Measurements from ENCODE around the gene GRIN3B.
"Not testable (repeated sequence)": the region's sequence is repeated elsewhere in the genome, so short reads cannot be mapped to it uniquely, and the experiment has no call there.

GRIN3B gene

DNA sequence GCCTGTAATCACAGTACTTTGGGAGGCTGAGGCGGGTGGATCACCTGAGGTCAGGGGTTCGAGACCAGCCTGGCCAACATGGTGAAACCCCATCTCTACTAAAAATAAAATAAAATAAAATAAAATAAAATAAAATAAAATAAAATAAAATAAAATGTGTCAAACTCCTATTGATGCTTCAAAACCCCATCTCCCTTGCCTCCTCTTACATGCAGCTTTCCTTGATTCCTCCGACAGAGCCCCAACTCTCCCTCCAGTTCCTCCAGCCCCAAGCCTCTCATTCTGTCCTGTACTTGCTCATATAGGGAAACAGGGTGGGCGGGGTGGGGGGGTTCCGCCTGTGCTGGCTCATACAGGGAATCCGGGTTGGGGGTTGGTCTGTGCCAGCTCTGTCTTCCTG is 24.9 kb downstream of the GRIN3B start:
- DNase-seq: not testable (repeated sequence)

DNA sequence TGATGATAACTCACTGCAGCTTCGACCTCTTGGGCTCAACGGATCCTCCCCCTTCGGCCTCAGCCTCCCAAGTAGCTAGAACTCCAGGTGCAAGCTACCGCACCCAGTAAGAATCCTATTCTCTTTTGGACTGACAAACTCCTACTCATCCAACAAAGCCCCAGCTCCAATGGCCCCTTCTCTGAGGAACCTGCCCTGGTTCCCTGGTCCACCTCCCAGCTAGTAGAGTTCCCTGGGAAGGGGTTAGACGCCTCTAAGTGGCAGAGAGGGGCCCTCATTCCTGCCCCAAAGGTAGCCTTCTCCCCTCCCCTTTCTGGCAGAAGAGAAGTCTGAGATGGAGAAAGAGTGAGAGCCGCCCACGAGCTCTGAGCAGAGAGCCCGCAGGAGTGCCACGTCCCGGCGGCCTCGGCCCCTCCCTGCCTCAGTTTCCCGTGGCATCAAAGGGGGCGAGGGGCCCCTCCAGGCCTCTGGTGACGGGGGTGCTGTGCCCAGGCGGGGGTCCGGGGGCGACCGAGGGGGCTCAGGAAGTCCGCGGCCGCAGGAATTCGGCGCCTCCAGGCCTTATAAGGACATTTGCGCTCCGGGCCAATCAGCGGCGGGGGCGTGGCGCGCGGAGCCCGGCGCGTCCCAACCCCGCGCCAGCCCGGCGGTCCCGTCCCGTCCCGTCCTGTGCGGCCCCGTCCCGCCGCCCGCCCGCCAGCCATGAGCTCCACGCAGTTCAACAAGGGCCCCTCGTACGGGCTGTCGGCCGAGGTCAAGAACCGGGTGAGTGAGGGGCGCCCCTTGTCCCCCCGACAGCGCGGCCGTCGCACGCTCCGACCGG is 26.0 kb downstream of the GRIN3B start, which contains the start of gene CNN2:
CNN2 (plus strand) TSS at position 649 of the 823 bp plus-strand sequence; CDS start at position 703, 54 bp downstream.
- DNase-seq: peak; percentile 82

DNA sequence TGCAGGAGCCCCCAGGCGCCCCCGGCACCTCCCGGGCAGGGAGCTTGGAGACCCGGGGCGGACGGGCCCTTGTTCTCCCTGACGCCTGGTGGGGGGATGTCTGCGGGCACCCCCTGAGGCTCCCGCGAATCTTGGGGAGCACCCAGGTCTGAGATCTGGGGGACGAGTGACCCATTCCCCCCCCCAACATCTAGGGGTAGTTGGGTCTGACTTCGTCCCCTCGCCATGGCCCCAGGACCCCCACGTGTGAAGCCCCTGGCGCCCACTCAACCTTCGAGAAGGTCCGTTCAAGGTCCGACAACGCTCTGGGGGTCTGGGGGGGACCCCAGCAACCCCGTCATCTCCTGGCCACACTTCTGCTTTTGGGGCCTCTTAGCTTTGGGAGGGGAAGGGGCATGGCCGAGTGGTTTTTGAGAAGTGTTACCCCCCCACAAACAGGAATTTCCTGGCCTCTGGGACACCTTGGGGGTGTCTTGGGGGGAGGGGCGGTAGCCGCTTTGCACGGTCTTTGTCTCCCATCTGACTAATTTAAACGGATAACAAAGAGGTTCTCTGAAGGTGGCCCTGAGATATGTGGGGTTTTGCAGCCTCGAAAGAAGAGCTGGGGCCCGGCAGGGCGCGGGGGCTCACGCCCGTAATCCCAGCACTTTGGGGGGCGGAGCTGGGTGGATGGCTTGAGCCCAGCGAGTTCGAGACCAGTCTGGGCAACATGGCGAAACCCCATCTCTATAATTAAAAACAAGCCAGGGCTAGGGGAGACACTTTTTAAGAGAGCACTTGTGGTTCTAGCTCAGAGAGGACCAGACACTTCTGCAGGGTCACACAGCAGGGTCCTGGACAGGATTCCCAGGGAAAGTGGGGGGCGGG is 26.8 kb downstream of the GRIN3B start:
- DNase-seq: peak; percentile 52

DNA sequence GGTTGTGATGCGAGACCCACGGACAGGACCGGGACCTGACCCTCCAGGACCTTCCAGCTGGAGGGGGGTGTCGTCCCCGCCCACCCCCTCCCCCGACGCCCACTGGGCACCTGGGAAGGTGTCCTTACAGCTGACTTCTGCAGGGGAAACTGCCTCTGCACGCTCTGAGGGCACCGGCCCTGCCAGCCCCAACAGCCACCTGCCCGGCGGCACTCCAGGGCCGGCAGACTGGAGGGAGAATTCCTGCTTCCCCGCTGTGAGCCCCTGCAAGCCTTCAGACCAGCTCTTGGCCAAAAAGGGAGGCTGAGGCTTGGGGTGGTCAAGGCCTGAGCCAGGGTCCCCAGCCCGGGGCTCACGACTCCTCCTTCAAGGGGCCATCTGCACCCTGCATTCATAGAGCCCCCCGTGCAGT is 27.4 kb downstream of the GRIN3B start:
- DNase-seq: no peak

DNA sequence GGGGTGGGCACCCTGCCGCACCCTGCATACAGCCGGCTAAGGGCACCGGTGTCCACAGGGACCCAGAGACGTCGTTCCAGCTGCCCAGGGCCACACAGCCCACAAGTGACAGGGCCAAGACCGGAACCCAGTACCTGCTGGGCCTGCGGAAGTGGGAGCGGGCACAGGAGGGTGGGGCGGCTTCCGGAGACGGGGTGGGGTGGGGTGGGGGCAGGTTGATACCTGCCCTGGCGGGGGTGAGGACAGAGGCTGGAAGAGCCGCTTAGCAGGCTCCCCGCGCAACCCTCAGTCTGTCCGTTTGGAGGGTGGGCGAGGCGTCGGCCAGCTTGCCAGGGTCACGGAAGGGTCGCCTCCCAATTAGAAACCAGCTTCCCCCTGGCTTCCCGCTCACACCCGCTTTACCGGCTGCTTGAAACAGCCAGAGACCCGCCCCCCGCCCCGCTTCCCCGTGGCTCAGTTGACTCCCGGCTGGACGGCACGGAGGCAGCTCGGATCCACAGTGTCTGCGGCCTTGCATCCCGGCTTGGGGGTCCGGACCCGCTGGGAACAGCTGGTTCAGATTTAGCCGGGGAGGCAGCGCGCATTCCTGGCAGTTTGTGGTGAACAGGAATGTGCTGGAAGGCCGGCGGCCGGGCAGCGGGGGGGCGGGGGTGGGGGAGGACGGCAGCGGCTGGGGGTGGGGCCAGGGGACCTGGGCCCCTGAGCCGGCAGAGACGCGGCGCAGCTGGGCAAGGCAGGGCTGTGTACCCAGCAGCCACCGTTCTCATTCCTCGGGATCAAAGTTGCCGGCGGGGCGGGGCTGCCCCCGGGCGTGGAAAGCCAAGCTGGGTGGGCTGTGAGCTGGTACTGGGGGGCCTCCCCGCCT is 28.1 kb downstream of the GRIN3B start:
- DNase-seq: peak; percentile 64

DNA sequence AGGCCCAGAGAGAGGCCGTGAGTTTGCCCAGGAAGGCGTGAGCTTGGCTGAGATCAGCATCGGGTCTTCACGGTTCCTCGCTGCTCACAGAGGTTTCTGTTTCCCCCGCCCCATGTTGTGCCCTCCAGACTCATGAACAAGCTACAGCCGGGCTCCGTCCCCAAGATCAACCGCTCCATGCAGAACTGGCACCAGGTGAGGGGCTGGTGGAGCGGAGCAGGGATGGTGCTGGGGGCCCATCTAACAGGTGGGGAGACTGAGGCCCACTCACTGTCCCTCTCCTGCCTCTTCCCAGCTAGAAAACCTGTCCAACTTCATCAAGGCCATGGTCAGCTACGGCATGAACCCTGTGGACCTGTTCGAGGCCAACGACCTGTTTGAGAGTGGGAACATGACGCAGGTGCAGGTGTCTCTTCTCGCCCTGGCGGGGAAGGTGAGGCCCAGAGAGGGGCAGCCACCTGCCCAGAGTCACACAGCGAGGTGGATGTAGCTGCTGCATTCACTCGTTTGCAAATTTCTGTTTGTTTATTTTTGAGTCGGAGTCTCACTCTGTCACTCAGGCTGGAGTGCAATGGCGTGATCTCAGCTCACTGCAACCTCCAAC is 32.1 kb downstream of the GRIN3B start:
- no peak for DNase-seq

DNA sequence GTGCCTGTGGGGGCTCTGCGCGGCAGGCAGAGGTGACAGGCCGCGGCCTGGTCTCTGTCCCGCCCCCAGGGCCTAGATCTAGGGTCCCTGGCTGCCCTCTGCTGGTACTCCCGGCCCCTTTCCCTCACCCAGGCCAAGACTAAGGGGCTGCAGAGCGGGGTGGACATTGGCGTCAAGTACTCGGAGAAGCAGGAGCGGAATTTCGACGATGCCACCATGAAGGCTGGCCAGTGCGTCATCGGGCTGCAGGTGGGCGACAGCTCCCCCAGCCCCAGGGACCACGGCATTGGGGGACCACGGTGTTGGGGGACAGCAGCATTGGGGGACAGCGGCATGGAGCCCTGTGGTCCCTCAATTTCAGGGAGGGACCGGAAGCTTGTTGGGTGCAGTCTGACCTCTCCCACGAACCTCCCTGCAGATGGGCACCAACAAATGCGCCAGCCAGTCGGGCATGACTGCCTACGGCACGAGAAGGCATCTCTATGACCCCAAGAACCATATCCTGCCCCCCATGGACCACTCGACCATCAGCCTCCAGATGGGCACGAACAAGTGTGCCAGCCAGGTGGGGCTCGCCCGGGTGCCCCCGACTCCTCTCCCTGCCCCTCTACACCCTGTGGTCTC is 35.9 kb downstream of the GRIN3B start:
- no peak for DNase-seq

DNA sequence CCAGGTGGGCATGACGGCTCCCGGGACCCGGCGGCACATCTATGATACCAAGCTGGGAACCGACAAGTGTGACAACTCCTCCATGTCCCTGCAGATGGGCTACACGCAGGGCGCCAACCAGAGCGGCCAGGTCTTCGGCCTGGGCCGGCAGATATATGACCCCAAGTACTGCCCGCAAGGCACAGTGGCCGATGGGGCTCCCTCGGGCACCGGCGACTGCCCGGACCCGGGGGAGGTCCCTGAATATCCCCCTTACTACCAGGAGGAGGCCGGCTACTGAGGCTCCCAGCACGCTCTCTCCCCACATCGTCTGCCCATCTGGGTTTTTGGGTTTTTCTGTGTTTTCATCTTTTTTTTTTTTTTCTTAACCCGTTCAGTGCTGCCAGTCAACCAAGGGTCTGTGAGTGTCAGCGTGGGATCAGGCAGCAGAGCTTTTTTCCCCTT is 37.4 kb downstream of the GRIN3B start:
- DNase-seq: no peak

DNA sequence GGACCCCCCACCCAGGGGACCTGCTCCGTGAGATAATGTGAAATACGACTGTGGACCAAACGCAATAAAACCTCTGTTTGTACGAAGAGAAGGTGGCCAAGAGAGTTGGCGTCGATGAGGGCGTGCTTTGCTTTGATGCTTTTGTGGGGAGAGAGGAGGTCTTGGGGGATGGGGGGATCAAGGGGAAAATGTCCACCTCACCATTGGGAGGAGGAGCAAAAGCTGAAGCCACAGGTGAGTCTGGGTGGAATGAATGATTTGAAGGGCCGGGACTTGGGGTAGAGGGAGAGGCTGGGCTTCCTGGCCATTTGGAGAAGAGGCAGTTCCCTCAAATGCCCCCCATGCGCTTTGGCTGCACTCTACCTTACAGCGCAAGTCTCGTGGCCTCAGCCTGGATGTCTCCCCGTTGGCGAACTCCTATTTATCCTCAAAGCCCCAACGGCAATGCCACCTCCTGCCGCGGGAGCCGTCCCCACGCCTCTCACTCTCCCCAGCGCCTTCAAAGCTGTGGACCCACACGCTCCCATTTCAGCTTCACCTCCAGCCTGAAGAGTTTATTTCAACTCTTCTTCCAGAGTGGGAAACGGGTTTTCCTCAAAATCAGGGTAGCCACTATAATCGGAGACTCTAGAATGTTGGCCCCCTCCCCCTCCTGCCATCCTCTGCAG is 38.9 kb downstream of the GRIN3B start:
- no peak for DNase-seq

DNA sequence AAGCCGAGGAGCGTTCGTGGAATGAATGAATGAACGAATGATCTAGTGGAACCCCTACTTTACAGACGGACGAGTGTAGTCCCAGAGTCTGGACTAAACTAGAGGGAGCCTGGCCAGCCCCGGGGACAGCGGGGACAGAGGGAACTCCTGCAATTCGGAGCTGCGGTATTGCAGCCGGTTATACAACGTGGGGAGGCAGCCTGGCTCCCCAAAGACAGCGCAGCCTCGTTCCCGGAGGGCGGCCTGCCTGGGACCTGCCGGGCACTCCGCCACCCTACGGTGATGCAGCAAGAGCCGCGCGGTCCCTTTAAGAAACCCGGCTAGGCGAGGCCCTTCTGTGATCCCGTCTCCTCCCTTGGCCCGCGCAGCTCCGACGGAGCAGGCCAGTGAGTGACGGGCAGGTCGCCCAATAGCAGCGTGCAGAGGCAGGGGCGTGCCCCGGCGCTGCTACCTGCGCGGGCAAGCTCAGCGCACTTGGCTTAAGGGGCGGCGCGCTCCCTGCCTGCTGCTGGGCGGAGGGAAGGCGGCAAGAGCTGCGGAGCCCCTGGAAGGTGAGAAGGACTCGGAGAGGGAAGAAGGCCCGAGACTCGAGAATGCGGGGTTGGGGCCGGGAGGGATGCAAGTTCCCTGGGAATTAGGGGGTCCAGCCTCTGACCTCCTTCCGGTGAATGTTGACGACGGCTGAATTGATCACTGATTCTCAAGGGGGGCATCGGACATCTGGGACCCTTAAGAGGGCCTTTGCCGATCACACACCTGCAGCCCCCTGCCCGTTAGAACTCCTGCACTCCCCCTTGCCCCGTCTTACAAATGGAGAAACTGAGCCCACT is 39.6 kb downstream of the GRIN3B start, which contains the start of gene ABCA7:
ABCA7 (plus strand) TSS at position 462 of the 830 bp plus-strand sequence. CDS start 1,255 bp downstream, outside the sequence.
- DNase-seq: peak; percentile 100

DNA sequence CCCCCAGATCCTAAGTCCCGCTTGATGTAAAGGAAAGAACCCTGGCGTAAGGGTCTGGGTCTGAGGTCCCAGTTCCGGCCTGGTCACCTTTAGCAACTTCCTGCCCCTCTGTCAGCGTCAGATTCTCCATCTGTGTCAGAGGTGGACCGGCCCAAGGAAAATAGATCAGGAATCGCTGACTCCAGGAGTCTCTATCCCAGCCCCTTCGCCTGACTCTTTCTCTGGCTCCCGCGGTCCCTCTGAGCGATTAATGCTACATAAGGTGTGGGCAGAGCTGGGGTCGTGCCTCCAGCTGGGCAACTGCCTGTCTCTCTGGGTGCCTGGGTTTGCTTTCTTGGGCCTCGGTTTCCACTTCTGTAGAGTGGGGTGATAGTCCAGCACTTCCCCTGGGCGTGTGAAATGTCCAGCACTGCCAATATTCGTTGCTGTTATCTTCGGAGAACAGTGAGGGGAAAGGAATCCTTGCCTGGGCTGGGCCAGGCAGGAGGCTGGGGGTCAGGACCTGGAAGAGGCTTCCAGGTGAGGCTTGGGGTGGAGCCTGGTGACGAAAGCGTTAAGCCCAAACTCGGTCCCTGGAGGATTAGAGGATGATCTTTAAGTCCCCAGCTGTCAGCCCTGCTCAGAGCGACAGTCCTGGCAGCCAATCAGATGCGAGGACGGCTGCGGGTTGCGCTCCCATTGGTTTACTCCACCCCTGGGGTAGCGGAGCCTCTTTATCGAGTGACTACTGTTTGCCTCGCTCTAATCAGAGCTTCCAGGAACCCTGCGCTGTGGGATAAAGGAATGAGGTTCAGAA is 40.5 kb downstream of the GRIN3B start:
- DNase-seq: peak; percentile 94

DNA sequence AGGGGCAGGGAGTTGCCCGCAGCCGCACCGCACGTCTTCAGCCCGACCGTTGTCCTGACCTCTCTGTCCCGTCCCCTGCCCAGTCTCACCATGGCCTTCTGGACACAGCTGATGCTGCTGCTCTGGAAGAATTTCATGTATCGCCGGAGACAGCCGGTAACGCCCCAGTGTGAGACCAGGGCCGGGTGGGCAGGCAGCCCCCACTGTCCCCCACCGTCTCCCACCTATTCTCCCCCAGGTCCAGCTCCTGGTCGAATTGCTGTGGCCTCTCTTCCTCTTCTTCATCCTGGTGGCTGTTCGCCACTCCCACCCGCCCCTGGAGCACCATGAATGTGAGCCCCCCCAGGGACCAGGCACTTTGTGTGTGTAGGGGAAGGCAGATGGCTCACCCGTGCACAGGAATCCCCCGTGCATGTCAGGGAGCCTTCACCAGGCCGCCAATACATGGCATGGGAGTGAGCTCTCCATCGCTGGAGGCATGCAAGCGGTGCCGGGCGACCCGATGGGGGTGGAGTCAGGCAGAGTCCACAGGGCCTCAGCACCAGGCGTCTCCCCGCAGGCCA is 41.1 kb downstream of the GRIN3B start:
- DNase-seq: no peak

DNA sequence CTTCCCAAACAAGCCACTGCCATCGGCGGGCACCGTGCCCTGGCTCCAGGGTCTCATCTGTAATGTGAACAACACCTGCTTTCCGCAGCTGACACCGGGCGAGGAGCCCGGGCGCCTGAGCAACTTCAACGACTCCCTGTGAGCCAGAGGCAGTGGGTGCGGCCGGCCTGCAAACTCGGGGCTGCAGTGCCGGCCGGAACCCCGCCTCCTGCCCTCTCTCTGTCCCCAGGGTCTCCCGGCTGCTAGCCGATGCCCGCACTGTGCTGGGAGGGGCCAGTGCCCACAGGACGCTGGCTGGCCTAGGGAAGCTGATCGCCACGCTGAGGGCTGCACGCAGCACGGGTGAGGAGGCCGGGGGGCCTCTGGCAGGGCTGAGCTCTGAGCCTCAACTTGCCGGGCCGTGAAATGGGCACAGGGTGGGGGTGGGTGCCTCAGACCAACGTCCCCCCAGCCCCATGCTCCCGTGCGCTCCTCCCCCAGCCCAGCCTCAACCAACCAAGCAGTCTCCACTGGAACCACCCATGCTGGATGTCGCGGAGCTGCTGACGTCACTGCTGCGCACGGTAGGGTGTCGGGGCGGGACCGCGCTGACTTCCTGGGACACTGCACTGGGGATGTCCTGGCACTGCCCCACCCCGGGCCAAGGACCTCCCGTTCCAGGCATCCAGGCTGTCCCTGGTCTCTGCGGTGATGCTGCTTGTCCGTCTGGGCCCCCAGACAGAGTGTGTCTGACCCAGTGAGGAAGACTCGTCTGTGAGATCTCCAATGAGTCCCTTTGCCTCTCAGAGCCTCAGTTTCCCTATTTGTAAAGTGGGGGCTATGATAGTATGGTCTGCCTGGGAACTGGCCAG is 41.8 kb downstream of the GRIN3B start:
- no peak for DNase-seq

DNA sequence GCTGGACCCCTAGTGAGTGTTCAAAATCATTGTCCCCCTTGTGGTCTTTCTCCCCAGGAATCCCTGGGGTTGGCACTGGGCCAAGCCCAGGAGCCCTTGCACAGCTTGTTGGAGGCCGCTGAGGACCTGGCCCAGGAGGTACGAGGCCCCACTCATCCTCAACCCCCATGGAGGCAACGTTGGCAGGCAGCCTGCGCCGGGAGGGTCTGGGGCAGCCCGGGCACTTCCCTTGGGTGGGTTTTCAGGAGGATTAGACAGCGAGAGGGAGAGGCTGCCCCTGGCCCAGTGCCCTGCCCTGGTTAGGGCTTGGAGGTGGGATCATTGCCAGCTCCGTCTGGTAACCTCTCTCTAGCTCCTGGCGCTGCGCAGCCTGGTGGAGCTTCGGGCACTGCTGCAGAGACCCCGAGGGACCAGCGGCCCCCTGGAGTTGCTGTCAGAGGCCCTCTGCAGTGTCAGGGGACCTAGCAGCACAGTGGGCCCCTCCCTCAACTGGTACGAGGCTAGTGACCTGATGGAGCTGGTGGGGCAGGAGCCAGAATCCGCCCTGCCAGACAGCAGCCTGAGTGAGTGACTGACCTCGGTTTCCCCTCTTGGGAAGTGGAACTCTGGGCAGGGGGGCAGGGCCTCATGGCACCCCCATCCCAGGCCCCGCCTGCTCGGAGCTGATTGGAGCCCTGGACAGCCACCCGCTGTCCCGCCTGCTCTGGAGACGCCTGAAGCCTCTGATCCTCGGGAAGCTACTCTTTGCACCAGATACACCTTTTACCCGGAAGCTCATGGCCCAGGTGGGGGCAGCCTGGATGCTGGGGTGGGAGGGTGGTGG is 42.7 kb downstream of the GRIN3B start:
- DNase-seq: no peak

DNA sequence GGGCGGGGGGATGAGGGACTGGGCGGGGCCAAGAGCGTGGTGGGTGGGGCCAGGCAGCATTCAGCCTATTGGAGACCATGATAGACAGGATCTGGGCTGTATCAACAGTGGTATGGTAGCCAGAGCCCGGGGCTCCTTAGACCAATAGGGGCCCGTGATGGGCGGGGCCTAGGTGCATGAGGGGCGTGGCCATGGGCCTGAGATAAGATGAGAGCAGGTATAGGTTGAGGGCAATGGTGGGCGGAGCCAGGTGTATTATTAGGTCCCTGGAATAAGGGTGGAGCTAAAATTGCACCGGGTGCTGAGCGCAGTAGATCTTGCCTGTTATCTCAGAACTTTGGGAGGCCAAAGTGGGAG is 45.0 kb downstream of the GRIN3B start:
- peak; percentile 90 for DNase-seq

DNA sequence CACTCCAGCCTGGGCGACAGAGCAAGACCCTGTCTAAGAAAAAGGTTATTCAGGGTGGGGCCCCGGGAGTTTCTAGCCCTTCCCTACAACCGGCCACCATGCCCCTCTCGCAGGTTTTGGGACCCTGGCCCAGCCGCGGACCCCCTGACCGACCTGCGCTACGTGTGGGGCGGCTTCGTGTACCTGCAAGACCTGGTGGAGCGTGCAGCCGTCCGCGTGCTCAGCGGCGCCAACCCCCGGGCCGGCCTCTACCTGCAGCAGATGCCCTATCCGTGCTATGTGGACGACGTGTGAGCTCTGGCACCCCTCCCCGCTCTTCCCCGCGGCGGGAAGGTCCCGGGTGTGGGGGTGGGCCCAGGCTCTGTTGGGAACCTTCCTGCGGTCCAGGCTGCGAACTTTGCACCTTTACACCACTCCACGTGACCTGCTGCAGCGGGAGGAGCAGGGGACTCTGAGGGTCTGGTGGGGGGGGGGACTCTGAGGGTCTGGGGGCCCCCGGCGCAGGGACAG is 46.0 kb downstream of the GRIN3B start:
- no peak for DNase-seq
